Fibroblast of lung (primary cell): Measurements from ENCODE around the gene ERGIC1. TPM values are rescaled to one million over a fixed set of nuclear protein-coding genes. Genes with fewer than 3 reads are reported as not detected.

Experiments used
- DNase-seq, 2 donors: peaks; one replicate each; pipeline versions ENCODE4 v3.0.0 to v3.0.0-alpha.2; 2010; ENCODE audit warnings: low read depth in 2 of 2
- H2AFZ ChIP-seq: 2 replicates; pipeline ENCODE4 v1.5.1; 2012; ENCODE audit warnings: low read length, control low read depth, inconsistent platforms
- H3K27ac ChIP-seq: 2 replicates; pipeline ENCODE4 v1.5.1; 2011; ENCODE audit warnings: low read length, control low read depth; ENCODE audit not compliant: insufficient read depth
- H3K27me3 ChIP-seq: 2 replicates; pipeline ENCODE4 v1.5.1; 2011; ENCODE audit warnings: mild to moderate bottlenecking, low read length; ENCODE audit not compliant: control insufficient read depth, insufficient read depth
- H3K36me3 ChIP-seq: 2 replicates; pipeline ENCODE4 v1.5.1; 2011; ENCODE audit warnings: low read length; ENCODE audit not compliant: control insufficient read depth, insufficient read depth
- H3K4me1 ChIP-seq: 2 replicates; pipeline ENCODE4 v1.5.1; 2011; ENCODE audit warnings: low read length; ENCODE audit not compliant: control insufficient read depth, insufficient read depth; ENCODE audit errors: extremely low read depth
- H3K4me2 ChIP-seq: 2 replicates; pipeline ENCODE4 v1.5.1; 2011; ENCODE audit warnings: low read length, control low read depth; ENCODE audit not compliant: insufficient read depth; ENCODE audit errors: extremely low read depth
- H3K4me3 ChIP-seq, 4 experiments: fragments of 200-600 bp in 1 of 4; sonication (generic) in 1 of 4; replicated peaks in 1 of 4; 2 replicates each; pipeline ENCODE4 v1.5.1; 2011 to 2016; ENCODE audit warnings: low read length in 4 of 4, low read depth in 3 of 4, mild to moderate bottlenecking in 3 of 4, control low read depth in 2 of 4, inconsistent platforms in 1 of 4, mixed read lengths in 1 of 4; ENCODE audit not compliant: insufficient read depth in 1 of 4; ENCODE audit errors: control extremely low read depth in 1 of 4
- H3K79me2 ChIP-seq: 2 replicates; pipeline ENCODE4 v1.5.1; 2012; ENCODE audit warnings: mild to moderate bottlenecking, low read length, inconsistent platforms; ENCODE audit not compliant: control insufficient read depth, insufficient read depth
- H3K9ac ChIP-seq: 2 replicates; pipeline ENCODE4 v1.5.1; 2011; ENCODE audit warnings: mild to moderate bottlenecking, low read length, control low read depth; ENCODE audit not compliant: insufficient read depth
- H3K9me3 ChIP-seq: 2 replicates; pipeline ENCODE4 v1.5.1; 2012; ENCODE audit warnings: low read depth, low read length; ENCODE audit not compliant: control insufficient read depth, insufficient read depth
- H4K20me1 ChIP-seq: 2 replicates; pipeline ENCODE4 v1.5.1; 2011; ENCODE audit warnings: low read length; ENCODE audit not compliant: control insufficient read depth, insufficient read depth; ENCODE audit errors: extremely low read depth
- EZH2 ChIP-seq: IDR thresholded peaks from 2 replicates; pipeline ENCODE4 v1.5.1; 2012; ENCODE audit warnings: low read length, control low read depth, mild to moderate bottlenecking; ENCODE audit errors: missing control alignments
- polyA plus RNA-seq, 2 donors: library from polyadenylated mRNA; depleted of rRNA in 1 of 2; stranded (reverse) in 1 of 2; unstranded in 1 of 2; fragments of >200 nt; gene quantifications; 2 replicates each; pipeline ENCODE4 v1.2.1, GENCODE V29; 2011 to 2012; ENCODE audit warnings: missing spikeins in 1 of 2
- total RNA-seq: library from RNA; depleted of rRNA; stranded (reverse); fragments of >200 nt; gene quantifications from 2 replicates; pipeline ENCODE4 v1.2.1, GENCODE V29; 2014
- TF ChIP-seq, protein P1 (sequence below), 2 donors: IDR thresholded peaks in 1 of 2; conservative IDR thresholded peaks in 1 of 2; 1 replicate in 1 of 2; 2 replicates in 1 of 2; pipeline ENCODE4 v1.5.1; 2011 to 2012; ENCODE audit warnings: low read length in 2 of 2, control low read depth in 1 of 2, inconsistent platforms in 1 of 2, low read depth in 1 of 2, mild to moderate bottlenecking in 1 of 2

ERGIC1 gene
- total and polyA plus RNA-seq, 2 donors (not counting 1 experiment from before 2014, with no cell fraction given): 113 to 171 TPM

DNA sequence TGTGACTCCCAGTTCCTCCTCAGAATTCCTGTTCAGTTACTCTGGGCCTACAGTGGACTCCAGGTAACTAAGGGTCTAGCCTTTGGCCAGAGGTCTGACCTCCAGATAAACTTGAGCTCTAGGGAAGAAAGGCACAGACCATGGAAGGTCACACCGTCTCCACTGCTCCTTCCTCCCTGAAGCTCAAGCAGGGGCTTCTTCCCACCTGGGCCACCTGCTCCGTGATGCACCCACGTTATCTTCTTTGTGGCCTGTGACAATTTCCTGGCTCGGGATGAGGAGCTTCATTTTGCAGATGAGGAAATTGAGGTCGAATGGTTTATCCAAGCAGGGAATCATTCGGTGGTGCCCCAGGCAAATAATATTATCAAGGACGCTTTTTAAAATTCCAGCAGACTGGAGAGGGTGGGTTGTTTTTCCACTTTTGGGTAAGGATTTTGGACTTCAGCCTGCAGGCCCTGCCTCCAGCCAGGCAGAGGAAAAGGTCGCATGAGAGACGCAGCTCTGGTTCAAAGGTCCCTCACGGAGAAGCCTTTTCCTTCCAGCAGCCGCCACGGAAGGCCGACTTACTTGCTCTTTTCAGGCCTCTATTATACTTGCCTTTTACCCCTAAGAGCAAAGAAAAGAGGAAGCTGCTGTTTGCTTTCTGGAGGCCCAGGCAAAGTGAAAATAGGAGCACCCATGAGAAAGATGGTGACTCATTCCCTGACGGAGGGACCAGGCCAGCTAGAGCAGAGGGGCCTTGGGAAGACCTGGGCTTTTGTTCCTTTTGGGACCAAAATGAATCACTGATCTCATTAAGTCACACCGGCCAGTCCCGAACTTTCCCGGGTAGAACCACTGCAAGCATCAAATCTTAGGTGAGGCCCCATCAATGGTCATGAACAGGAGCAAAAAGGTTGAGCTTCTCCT lies 40.2 kb upstream of the ERGIC1 start:
- Histone ChIP-seq H3K36me3 (no peaks in the 10 kb centered on the region), H2AFZ (no peak overlapping the region), H3K9ac (no peak overlapping the region), H3K79me2 (no peaks in the 10 kb centered on the region), H3K4me2 (peak overlapping the region; percentile 21), H3K4me3 (no peak overlapping the region), H3K4me1 (peaks cover 43% of the 10 kb centered on the region), H4K20me1 (no peaks in the 10 kb centered on the region), H3K27me3 (no peaks in the 10 kb centered on the region), H3K27ac (peak overlapping the region; percentile 83), H3K9me3 (no peaks in the 10 kb centered on the region)
- TF ChIP-seq EZH2: no peak
- TF ChIP-seq, protein P1, sequence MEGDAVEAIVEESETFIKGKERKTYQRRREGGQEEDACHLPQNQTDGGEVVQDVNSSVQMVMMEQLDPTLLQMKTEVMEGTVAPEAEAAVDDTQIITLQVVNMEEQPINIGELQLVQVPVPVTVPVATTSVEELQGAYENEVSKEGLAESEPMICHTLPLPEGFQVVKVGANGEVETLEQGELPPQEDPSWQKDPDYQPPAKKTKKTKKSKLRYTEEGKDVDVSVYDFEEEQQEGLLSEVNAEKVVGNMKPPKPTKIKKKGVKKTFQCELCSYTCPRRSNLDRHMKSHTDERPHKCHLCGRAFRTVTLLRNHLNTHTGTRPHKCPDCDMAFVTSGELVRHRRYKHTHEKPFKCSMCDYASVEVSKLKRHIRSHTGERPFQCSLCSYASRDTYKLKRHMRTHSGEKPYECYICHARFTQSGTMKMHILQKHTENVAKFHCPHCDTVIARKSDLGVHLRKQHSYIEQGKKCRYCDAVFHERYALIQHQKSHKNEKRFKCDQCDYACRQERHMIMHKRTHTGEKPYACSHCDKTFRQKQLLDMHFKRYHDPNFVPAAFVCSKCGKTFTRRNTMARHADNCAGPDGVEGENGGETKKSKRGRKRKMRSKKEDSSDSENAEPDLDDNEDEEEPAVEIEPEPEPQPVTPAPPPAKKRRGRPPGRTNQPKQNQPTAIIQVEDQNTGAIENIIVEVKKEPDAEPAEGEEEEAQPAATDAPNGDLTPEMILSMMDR (conservative IDR thresholded peaks at IDR 0.05 in 1 of 2, IDR thresholded peaks at IDR 0.05 in 1 of 2; ENCODE audit: low read depth in 1 of 2, low read length in 2 of 2): no peak
- DNase-seq: peak; percentile 64 to 78

DNA sequence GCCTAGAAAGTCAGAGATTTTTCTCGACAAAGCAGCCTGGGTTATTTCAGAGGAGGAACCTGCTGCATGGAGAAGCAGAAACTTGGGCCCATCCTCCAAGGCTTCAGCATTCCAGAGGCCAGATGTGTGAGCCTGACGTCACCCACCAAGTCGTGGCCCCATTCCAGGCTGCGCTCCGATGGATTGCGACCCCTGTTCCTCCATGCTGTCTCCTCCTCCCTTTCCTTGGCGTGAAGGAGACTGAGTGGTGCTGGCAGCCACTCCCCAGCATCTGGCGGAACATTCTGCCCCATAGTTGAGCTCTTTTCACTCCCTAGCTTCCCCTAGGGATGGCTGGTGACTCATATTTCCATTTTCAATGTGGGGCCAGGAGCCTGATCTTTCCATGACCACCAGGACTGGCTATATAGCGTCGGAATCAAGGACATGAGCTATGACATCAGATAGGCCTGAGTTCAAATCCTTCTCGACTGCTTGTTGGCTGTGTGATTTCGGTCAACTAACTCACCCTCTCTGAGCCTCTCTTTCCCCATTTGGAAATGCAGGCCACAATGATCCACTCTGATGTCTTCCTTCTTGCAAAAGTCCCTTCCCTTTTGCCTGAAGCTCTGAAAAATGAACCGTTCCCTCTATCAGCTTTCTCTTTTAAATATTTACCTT lies 38.6 kb upstream of the ERGIC1 start:
- TF ChIP-seq, protein P1 (conservative IDR thresholded peaks at IDR 0.05 in 1 of 2, IDR thresholded peaks at IDR 0.05 in 1 of 2; ENCODE audit: low read depth in 1 of 2, low read length in 2 of 2): peak in 1 of 2 donors; percentile 14
- no peak for TF ChIP-seq EZH2
- Histone ChIP-seq H3K27ac (peak overlapping the region; percentile 83), H3K4me2 (peak overlapping the region; percentile 46), H3K36me3 (no peaks in the 10 kb centered on the region), H3K79me2 (no peaks in the 10 kb centered on the region), H3K27me3 (no peaks in the 10 kb centered on the region), H3K4me3 (no peak overlapping the region), H3K9me3 (no peaks in the 10 kb centered on the region), H3K9ac (peak overlapping the region; percentile 39), H4K20me1 (no peaks in the 10 kb centered on the region), H2AFZ (no peak overlapping the region), H3K4me1 (peaks cover 45% of the 10 kb centered on the region)
- peak; percentile 96 to 100 for DNase-seq

DNA sequence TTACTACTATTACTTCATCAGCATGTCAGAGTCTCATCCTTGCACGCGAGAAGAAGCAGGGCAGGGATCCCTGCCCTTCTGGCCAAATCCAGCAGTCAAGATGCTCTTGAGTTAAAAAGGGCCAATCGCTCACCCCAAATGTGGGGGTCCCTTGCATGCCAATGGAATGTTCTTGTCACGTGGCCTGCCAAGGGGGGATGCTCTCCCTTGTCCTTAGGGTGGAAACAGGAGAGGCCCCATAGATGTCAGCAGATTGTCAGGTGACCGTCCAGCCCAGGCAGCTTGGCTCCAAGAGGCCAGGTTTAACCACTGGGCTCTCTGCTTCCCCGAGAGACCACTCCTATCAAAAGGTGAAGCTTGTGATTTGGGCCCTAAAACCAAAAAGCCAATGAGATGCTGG lies 37.7 kb upstream of the ERGIC1 start:
- no peaks in the 10 kb centered on the region for H3K27me3 ChIP-seq
- TF ChIP-seq, protein P1 (conservative IDR thresholded peaks at IDR 0.05 in 1 of 2, IDR thresholded peaks at IDR 0.05 in 1 of 2; ENCODE audit: low read depth in 1 of 2, low read length in 2 of 2): no peak
- no peak for TF ChIP-seq EZH2
- no peak overlapping the region for H3K9ac ChIP-seq
- H3K27ac ChIP-seq: peak overlapping the region; percentile 83
- peaks cover 49% of the 10 kb centered on the region for H3K4me1 ChIP-seq
- no peaks in the 10 kb centered on the region for H3K36me3 ChIP-seq
- no peak overlapping the region for H3K4me2 ChIP-seq
- no peaks in the 10 kb centered on the region for H4K20me1 ChIP-seq
- H3K79me2 ChIP-seq: no peaks in the 10 kb centered on the region
- DNase-seq: no peak
- H2AFZ ChIP-seq: no peak overlapping the region
- H3K9me3 ChIP-seq: no peaks in the 10 kb centered on the region
- no peak overlapping the region for H3K4me3 ChIP-seq
